ENCODE data around the gene PFKFB1. TPM values are rescaled to one million over a fixed set of nuclear protein-coding genes. Genes with fewer than 3 reads are reported as not detected.
A peak's percentile ranks its signal among the peaks of the same experiment; 100 is the strongest.

The PFKFB1 gene
- total and polyA plus RNA-seq, 9 of the 15 experiments (the other 6 are each of a cell fraction or from before 2014, with no cell fraction given), result 0.07 to 0.24 (median 0.15) TPM; not detected in 2

- Histone ChIP-seq H3K27me3 (ENCODE audit: control insufficient read depth in 2 of 2, insufficient read depth in 2 of 2, low read length in 2 of 2) (0 out of 5 replicates have a peak, but pooled peaks cover 0 to 5% of the 10 kb centered on the region in 2 experiments), H3K36me3 (ENCODE audit: control insufficient read depth, insufficient read depth, low read length) (no peaks in the 10 kb centered on the region), H3K79me2 (ENCODE audit: control insufficient read depth, insufficient read depth, low read length) (peaks cover 4% of the 10 kb centered on the region), H3K9ac (ENCODE audit: insufficient read depth in 1 of 2, low read depth in 2 of 2, low read length in 2 of 2) (no peak overlapping the region), H3K4me2 (ENCODE audit: insufficient read depth, low read length) (no peak overlapping the region), H4K20me1 (replicated peaks; ENCODE audit: control insufficient read depth, insufficient read depth, low read length) (no peaks in the 10 kb centered on the region), H3K9me3 (replicated peaks; ENCODE audit: control insufficient read depth, insufficient read depth, low read depth, low read length) (no peaks in the 10 kb centered on the region), H3K27ac (ENCODE audit: extremely low read depth, low read depth, low read length) (no peak overlapping the region), H2AFZ (ENCODE audit: low read depth, low read length) (no peak overlapping the region), H3K4me1 (replicated peaks in 1 of 2; ENCODE audit: control insufficient read depth in 2 of 2, insufficient read depth in 2 of 2, low read length in 2 of 2) (peaks cover 0 to 24% of the 10 kb centered on the region in 2 experiments; a peak in 2 of 5 replicates), H3K4me3 (no peak overlapping the region), H3K9me1 (ENCODE audit: control insufficient read depth, insufficient read depth, low read length) (no peaks in the 10 kb centered on the region)
- ChIA-PET POLR2A (no interaction called here), CTCF (ENCODE audit: low intra/inter-chr PET ratio) (no interaction called here)
- no peak for TF ChIP-seq ZNF280A (IDR thresholded peaks at IDR 0.05; ENCODE audit: low read depth, partially characterized antibody)
- TF ChIP-seq ZNF316 (IDR thresholded peaks at IDR 0.05), result peak; percentile 84
- TF ChIP-seq MAFF (IDR thresholded peaks at IDR 0.05; ENCODE audit: low read length), result peak; percentile 38
- no peak for TF ChIP-seq NR1H2 (CRISPR knock-in tag; IDR thresholded peaks at IDR 0.05)
- peak; percentile 56 for TF ChIP-seq C11orf30 (IDR thresholded peaks at IDR 0.05; ENCODE audit: low read depth)
- no peak for TF ChIP-seq FOXJ2 (tag; IDR thresholded peaks at IDR 0.05)
- no peak for TF ChIP-seq TBP (optimal IDR thresholded peaks at IDR 0.05; ENCODE audit: low read depth, low read length)
- no peak for TF ChIP-seq SMAD1 (IDR thresholded peaks at IDR 0.05; ENCODE audit: low read depth, low read length, partially characterized antibody)
- peak; percentile 16; the same call in 1 of the 2 replicates for TF ChIP-seq MAFK (IDR thresholded peaks at IDR 0.05; ENCODE audit: low read length)
- in situ Hi-C loops (cut with MboI) (no loop called here), intact Hi-C loops (cut with micrococcal nuclease) (no loop called here)
- ATAC-seq (no peak), DNase-seq (ENCODE audit: extremely low read depth in 1 of 4, low spot score in 3 of 4) (no peak), FAIRE-seq (no peak)
- no TSS peak for BruUV-seq (replicated peaks)
Observed at GRCh38 chrX:54995621-54996020, 1.6 kb upstream of the PFKFB1 start.

Data from K562 (cell line).